GM18519 (cell line): ENCODE results near the gene AQP4.

Experiments
- ATAC-seq: cut with Tn5 transposase; IDR thresholded peaks from one replicate; pipeline ENCODE4 v1.9.1; 2021; ENCODE audit warnings: mild to moderate bottlenecking, moderate library complexity; ENCODE audit not compliant: unreplicated experiment, low FRiP score

AQP4 gene

GRCh38 chr18:26865557-26865956, at the start of gene AQP4:
Gene AQP4, minus strand, starts transcription at chr18:26865707. Its CDS starts 18 bp downstream, at chr18:26865689.
- ATAC-seq: no peak

GRCh38 chr18:26911840-26912239, 46.3 kb upstream of the AQP4 start:
- no peak for ATAC-seq

GRCh38 chr18:26909599-26910290, 44.2 kb upstream of the AQP4 start:
- no peak for ATAC-seq

GRCh38 chr18:26908906-26909305, 43.4 kb upstream of the AQP4 start:
- no peak for ATAC-seq

- no peak for ATAC-seq
These were observed 36.8 kb upstream of the AQP4 start for GRCh38 chr18:26902291-26902690.

- ATAC-seq: no peak
These were observed 35.5 kb upstream of the AQP4 start for GRCh38 chr18:26901020-26901419.

GRCh38 chr18:26894426-26894825, 28.9 kb upstream of the AQP4 start:
- no peak for ATAC-seq

GRCh38 chr18:26893996-26894395, 28.5 kb upstream of the AQP4 start:
- ATAC-seq: no peak

GRCh38 chr18:26888259-26888658, 22.8 kb upstream of the AQP4 start:
- no peak for ATAC-seq

GRCh38 chr18:26875040-26875654, 9.6 kb upstream of the AQP4 start:
- ATAC-seq: no peak

GRCh38 chr18:26874283-26874682, 8.8 kb upstream of the AQP4 start:
- ATAC-seq: no peak

GRCh38 chr18:26869640-26870039, 4.1 kb upstream of the AQP4 start:
- ATAC-seq: no peak

GRCh38 chr18:26868968-26869586, 3.6 kb upstream of the AQP4 start:
- no peak for ATAC-seq

- no peak for ATAC-seq
These were observed 2.0 kb upstream of the AQP4 start for GRCh38 chr18:26867471-26867870.

GRCh38 chr18:26864658-26865057, 849 bp downstream of the AQP4 start:
- no peak for ATAC-seq

- no peak for ATAC-seq
These were observed 1.5 kb downstream of the AQP4 start for GRCh38 chr18:26863921-26864497.

GRCh38 chr18:26863122-26863879, 2.2 kb downstream of the AQP4 start:
- ATAC-seq: no peak

- ATAC-seq: no peak
These were observed 3.4 kb downstream of the AQP4 start for GRCh38 chr18:26862084-26862483.

GRCh38 chr18:26854292-26854881, 11.1 kb downstream of the AQP4 start:
- no peak for ATAC-seq

- ATAC-seq: no peak
These were observed 12.1 kb downstream of the AQP4 start for GRCh38 chr18:26853401-26853800.
